ENCODE results near the gene MOSPD3. TPM values are rescaled to one million over a fixed set of nuclear protein-coding genes. Genes with fewer than 3 reads are reported as not detected.

Gene MOSPD3
- total and polyA plus RNA-seq, 2 experiments from 2014 or later, result 15.3 to 23.5 TPM

- no peak overlapping the region for H3K4me3 ChIP-seq
- H3K9me3 Mint-ChIP-seq, result no peaks in the 10 kb centered on the region; the same call in 2 of the 3 replicates
- H3K4me1 Mint-ChIP-seq, result peaks cover 28% of the 10 kb centered on the region
- no peaks in the 10 kb centered on the region for H3K27me3 ChIP-seq (ENCODE audit: insufficient read depth)
- no peaks in the 10 kb centered on the region for H3K79me2 ChIP-seq (replicated peaks; ENCODE audit: insufficient read depth)
- no peak overlapping the region for H3K27ac ChIP-seq (ENCODE audit: low read depth)
- peaks cover 27% of the 10 kb centered on the region for H3K27me3 Mint-ChIP-seq (ENCODE audit: insufficient read depth, low read depth, poor library complexity)
- H3K36me3 ChIP-seq (ENCODE audit: insufficient read depth), result no peaks in the 10 kb centered on the region; the same call in none of the 2 replicates
- no peaks in the 10 kb centered on the region; the same call in 1 of the 2 replicates for H4K20me1 ChIP-seq (replicated peaks; ENCODE audit: insufficient read depth)
- no peak overlapping the region for H3K4me2 ChIP-seq
- TF ChIP-seq CTCF (conservative IDR thresholded peaks at IDR 0.05; ENCODE audit: low read depth in 2 of 2) (no peak), NANOG (IDR thresholded peaks at IDR 0.05; ENCODE audit: borderline replicate concordance) (no peak), ZNF114 (CRISPR knock-in tag; IDR thresholded peaks at IDR 0.05) (no peak), REST (IDR thresholded peaks at IDR 0.05; ENCODE audit: unreplicated experiment) (no peak), POLR2AphosphoS5 (IDR thresholded peaks at IDR 0.05; ENCODE audit: low read depth) (no peak), ZNF462 (CRISPR knock-in tag; IDR thresholded peaks at IDR 0.05) (no peak), EZH2phosphoT487 (IDR thresholded peaks at IDR 0.05; ENCODE audit: unreplicated experiment) (no peak)
- H2AFZ ChIP-seq, result no peak overlapping the region
- DNase-seq (ENCODE audit: low spot score) (no peak), ATAC-seq (no peak)
- no peak overlapping the region; the same call in 2 of the 3 replicates for H3K4me3 Mint-ChIP-seq
- no peak overlapping the region for H3K27ac Mint-ChIP-seq
- no peaks in the 10 kb centered on the region for H3K9me2 ChIP-seq (ENCODE audit: insufficient read depth)
- 0 out of 2 replicates have a peak, but pooled peaks cover 3% of the 10 kb centered on the region for H3F3A ChIP-seq (replicated peaks; ENCODE audit: low read depth)
- peaks cover 16% of the 10 kb centered on the region for H3K36me3 Mint-ChIP-seq (ENCODE audit: low read depth)
- H3K4me1 ChIP-seq (ENCODE audit: insufficient read depth), result peaks cover 18% of the 10 kb centered on the region
Observed at GRCh38 chr7:100598425-100598824, 13.9 kb upstream of the MOSPD3 start.

Measured in GM23338 (cell line).